ENCODE measurements around the gene SLC2A13. TPM values are rescaled to one million over a fixed set of nuclear protein-coding genes. Genes with fewer than 3 reads are reported as not detected.

SLC2A13 gene
- total and polyA plus RNA-seq, 10 of the 15 experiments (the other 5 are each of a cell fraction or from before 2014, with no cell fraction given), result 0.05 to 3.7 (median 0.25) TPM

- in situ Hi-C loops (cut with MboI), result no loop called here
- no peaks in the 10 kb centered on the region for H3K4me1 ChIP-seq (ENCODE audit: control insufficient read depth, insufficient read depth, low read length)
- DNase-seq (ENCODE audit: low read depth, low spot score) (no peak), ATAC-seq (no peak), FAIRE-seq (no peak)
- ChIA-PET RAD21 (ENCODE audit: unreplicated experiment) (interaction anchor here (0.9 to 1.5 kb wide), 2 partner anchors 15 to 47 kb away, joined by 3 to 7 read pairs; no protein-coding TSS in a partner anchor), POLR2A (no interaction called here), CTCF (interaction anchor here (0.6 to 1.4 kb wide), 5 partner anchors 11 to 785 kb away, joined by 3 to 5 read pairs (median 4); no protein-coding TSS in a partner anchor), SMC1A (ENCODE audit: uncharacterized antibody, unreplicated experiment) (interaction anchor here (0.7 to 2.0 kb wide), 6 partner anchors 11 to 45 kb away, joined by 3 to 13 read pairs (median 3); no protein-coding TSS in a partner anchor)
- intact Hi-C loops (cut with micrococcal nuclease; ENCODE audit: unreplicated experiment), result no loop called here
- H3K9me3 ChIP-seq (replicated peaks; ENCODE audit: control insufficient read depth, insufficient read depth, low read length), result no peaks in the 10 kb centered on the region
- WGBS (ENCODE audit: insufficient coverage, insufficient replicate concordance, low lambda C conversion rate, missing lambda C conversion rate), result 54% methylated on average over 3 of the region's 3 CpGs
- no TSS peak for BruUV-seq (replicated peaks)
- no peak overlapping the region for H3K27ac ChIP-seq (ENCODE audit: control insufficient read depth, insufficient read depth)
- no peak overlapping the region for H3K4me2 ChIP-seq (ENCODE audit: control insufficient read depth, insufficient read depth)
- no peaks in the 10 kb centered on the region for H3K36me3 ChIP-seq (ENCODE audit: control insufficient read depth in 2 of 2, insufficient read depth in 2 of 2, low read length in 1 of 2)
- H2AFZ ChIP-seq (ENCODE audit: control insufficient read depth, low read depth, low read length), result no peak overlapping the region
- H4K20me1 ChIP-seq (ENCODE audit: control insufficient read depth, insufficient read depth), result no peaks in the 10 kb centered on the region
- no peaks in the 10 kb centered on the region; a peak in 1 of 4 replicates for H3K27me3 ChIP-seq (replicated peaks in 1 of 2; ENCODE audit: control insufficient read depth in 2 of 2, insufficient read depth in 2 of 2, low read length in 1 of 2)
- no peak overlapping the region for H3K4me3 ChIP-seq
- H3K79me2 ChIP-seq (ENCODE audit: control insufficient read depth, insufficient read depth, low read length), result no peaks in the 10 kb centered on the region
- no peak overlapping the region for H3K9ac ChIP-seq (ENCODE audit: control insufficient read depth, insufficient read depth, low read length)
- TF ChIP-seq HSF1 (IDR thresholded peaks at IDR 0.05; ENCODE audit: low read depth, low read length) (no peak), CBFB (IDR thresholded peaks at IDR 0.05; ENCODE audit: low read depth) (no peak), MYB (IDR thresholded peaks at IDR 0.05; ENCODE audit: borderline replicate concordance, low read depth, low read length) (no peak), BACH1 (IDR thresholded peaks at IDR 0.05; ENCODE audit: borderline replicate concordance) (no peak), JUND (IDR thresholded peaks at IDR 0.05; ENCODE audit: low read depth, low read length) (no peak), MYC (IDR thresholded peaks at IDR 0.05; ENCODE audit: insufficient read depth, insufficient read length, insufficient replicate concordance, low read length, severe bottlenecking) (no peak), CREB1 (IDR thresholded peaks at IDR 0.05; ENCODE audit: low read depth) (no peak), SPI1 (IDR thresholded peaks at IDR 0.05; ENCODE audit: borderline replicate concordance, insufficient read depth, low read depth, low read length) (no peak), ETV6 (conservative IDR thresholded peaks at IDR 0.05 in 1 of 2, IDR thresholded peaks at IDR 0.05 in 1 of 2; ENCODE audit: borderline replicate concordance in 1 of 2, low read depth in 1 of 2) (no peak), ZNF24 (IDR thresholded peaks at IDR 0.05) (no peak), HCFC1 (IDR thresholded peaks at IDR 0.05; ENCODE audit: low read length) (no peak), MTA2 (IDR thresholded peaks at IDR 0.05; ENCODE audit: low read depth) (no peak)
Observed at GRCh38 chr12:40058721-40059190, 47.1 kb downstream of the SLC2A13 start.

Data from GM12878 (cell line).